H9 (cell line): ENCODE results near the gene DDX1. TPM values are rescaled to one million over a fixed set of nuclear protein-coding genes. Genes with fewer than 3 reads are reported as not detected.

Experiments
- DNase-seq: peaks from one replicate; pipeline ENCODE4 v3.0.0-alpha.2; 2017
- H2AFZ ChIP-seq: one replicate; pipeline ENCODE4 v1.6.1; 2013; ENCODE audit warnings: mild to moderate bottlenecking, low read length, control low read depth, moderate library complexity
- H2AK5ac ChIP-seq: 2 replicates; pipeline ENCODE4 v1.6.1; 2013; ENCODE audit warnings: low read length, control low read depth, mixed read lengths; ENCODE audit not compliant: insufficient read length
- H2BK120ac ChIP-seq: one replicate; pipeline ENCODE4 v1.6.1; 2013; ENCODE audit warnings: low read depth, mild to moderate bottlenecking, low read length, control low read depth, inconsistent platforms; ENCODE audit not compliant: poor library complexity, severe bottlenecking
- H2BK12ac ChIP-seq: 2 replicates; pipeline ENCODE4 v1.6.1; 2013; ENCODE audit warnings: low read length, control low read depth, mixed read lengths, low read depth; ENCODE audit not compliant: insufficient read length
- H2BK15ac ChIP-seq: 2 replicates; pipeline ENCODE4 v1.6.1; 2013; ENCODE audit warnings: low read depth, low read length, control low read depth
- H2BK20ac ChIP-seq: one replicate; pipeline ENCODE4 v1.6.1; 2013; ENCODE audit warnings: low read depth, mild to moderate bottlenecking, low read length, control low read depth, inconsistent platforms; ENCODE audit not compliant: poor library complexity, severe bottlenecking
- H2BK5ac ChIP-seq: 2 replicates; pipeline ENCODE4 v1.6.1; 2013; ENCODE audit warnings: low read length, control low read depth, mixed read lengths; ENCODE audit not compliant: insufficient read length
- H3K14ac ChIP-seq: 2 replicates; pipeline ENCODE4 v1.6.1; 2013; ENCODE audit warnings: low read length, control low read depth; ENCODE audit not compliant: insufficient read depth
- H3K18ac ChIP-seq: 2 replicates; pipeline ENCODE4 v1.6.1; 2013; ENCODE audit warnings: low read depth, mild to moderate bottlenecking, mixed read lengths, low read length, control low read depth; ENCODE audit not compliant: insufficient read length
- H3K23ac ChIP-seq: 2 replicates; pipeline ENCODE4 v1.6.1; 2013; ENCODE audit warnings: low read length, control low read depth, mixed read lengths, low read depth; ENCODE audit not compliant: insufficient read length
- H3K23me2 ChIP-seq: 2 replicates; pipeline ENCODE4 v1.6.1; 2013; ENCODE audit warnings: low read depth, mild to moderate bottlenecking, mixed read lengths, low read length, control low read depth; ENCODE audit not compliant: insufficient read length, poor library complexity, severe bottlenecking
- H3K27ac ChIP-seq: 2 replicates; pipeline ENCODE4 v1.5.1; 2013; ENCODE audit warnings: low read length, control low read depth, mixed read lengths, low read depth; ENCODE audit not compliant: insufficient read length
- H3K27me3 ChIP-seq: 2 replicates; pipeline ENCODE4 v1.6.1; 2013; ENCODE audit warnings: low read length, control low read depth, inconsistent platforms; ENCODE audit not compliant: insufficient read depth
- H3K4ac ChIP-seq: 2 replicates; pipeline ENCODE4 v1.6.1; 2013; ENCODE audit warnings: low read depth, mild to moderate bottlenecking, control low read depth, inconsistent platforms, low read length, moderate library complexity
- H3K4me1 ChIP-seq: 2 replicates; pipeline ENCODE4 v1.6.1; 2013; ENCODE audit warnings: low read length, control low read depth, inconsistent platforms; ENCODE audit not compliant: insufficient read depth
- H3K4me2 ChIP-seq: 2 replicates; pipeline ENCODE4 v1.6.1; 2013; ENCODE audit warnings: low read length, control low read depth, mixed read lengths; ENCODE audit not compliant: insufficient read length, insufficient read depth
- H3K56ac ChIP-seq: 2 replicates; pipeline ENCODE4 v1.6.1; 2013; ENCODE audit warnings: low read depth, mild to moderate bottlenecking, mixed read lengths, low read length, control low read depth; ENCODE audit not compliant: insufficient read length
- H3K79me1 ChIP-seq: 2 replicates; pipeline ENCODE4 v1.6.1; 2013; ENCODE audit warnings: low read depth, mild to moderate bottlenecking, moderate library complexity, low read length, control low read depth, inconsistent platforms; ENCODE audit not compliant: insufficient read depth, poor library complexity, severe bottlenecking
- H3K79me2 ChIP-seq: 2 replicates; pipeline ENCODE4 v1.6.1; 2013; ENCODE audit warnings: low read length, control low read depth, inconsistent platforms; ENCODE audit not compliant: insufficient read depth
- H3K9ac ChIP-seq: 2 replicates; pipeline ENCODE4 v1.6.1; 2013; ENCODE audit warnings: low read length, control low read depth, mixed read lengths; ENCODE audit not compliant: insufficient read length; ENCODE audit errors: extremely low read depth
- H3K9me3 ChIP-seq: one replicate; pipeline ENCODE4 v1.6.1; 2013; ENCODE audit warnings: low read depth, low read length, inconsistent platforms; ENCODE audit not compliant: control insufficient read depth
- H3T11ph ChIP-seq: one replicate; pipeline ENCODE4 v1.6.1; 2013; ENCODE audit warnings: mild to moderate bottlenecking, low read length, control low read depth, inconsistent platforms
- H4K20me1 ChIP-seq: one replicate; pipeline ENCODE4 v1.6.1; 2013; ENCODE audit not compliant: control insufficient read depth, insufficient read length, insufficient read depth
- H4K5ac ChIP-seq: 2 replicates; pipeline ENCODE4 v1.6.1; 2013; ENCODE audit warnings: low read depth, mild to moderate bottlenecking, mixed read lengths, low read length, control low read depth; ENCODE audit not compliant: insufficient read length
- H4K8ac ChIP-seq: replicated peaks from 2 replicates; pipeline ENCODE4 v1.6.1; 2013; ENCODE audit warnings: low read length, control low read depth, mixed read lengths, low read depth; ENCODE audit not compliant: insufficient read length
- H4K91ac ChIP-seq: 2 replicates; pipeline ENCODE4 v1.6.1; 2013; ENCODE audit warnings: low read depth, mild to moderate bottlenecking, moderate library complexity, mixed read lengths, low read length, control low read depth; ENCODE audit not compliant: insufficient read length
- H3K27ac Mint-ChIP-seq, 3 experiments: 2 replicates in 2 of 3; 3 replicates in 1 of 3; pipeline ENCODE4 v1.8.0; 2020 to 2021; ENCODE audit warnings: mixed read lengths in 3 of 3, mild to moderate bottlenecking in 1 of 3, moderate library complexity in 1 of 3
- H3K27me3 Mint-ChIP-seq: 2 replicates; pipeline ENCODE4 v1.8.0; 2021; ENCODE audit warnings: low read depth, mild to moderate bottlenecking, moderate library complexity, mixed read lengths
- H3K36me3 Mint-ChIP-seq, 3 experiments: 2 replicates in 2 of 3; 3 replicates in 1 of 3; pipeline ENCODE4 v1.8.0; 2020 to 2021; ENCODE audit warnings: low read depth in 3 of 3, mixed read lengths in 3 of 3; ENCODE audit not compliant: insufficient read depth in 1 of 3
- H3K4me1 Mint-ChIP-seq, 2 experiments: 2 replicates each; pipeline ENCODE4 v1.8.0; 2020; ENCODE audit warnings: mixed read lengths in 2 of 2
- H3K4me3 Mint-ChIP-seq, 2 experiments: 2 replicates in 1 of 2; 3 replicates in 1 of 2; pipeline ENCODE4 v1.8.0; 2020 to 2021; ENCODE audit warnings: mild to moderate bottlenecking in 2 of 2, mixed read lengths in 2 of 2, moderate library complexity in 1 of 2
- H3K9me3 Mint-ChIP-seq, 2 experiments: 2 replicates in 1 of 2; 3 replicates in 1 of 2; pipeline ENCODE4 v1.8.0; 2020; ENCODE audit warnings: mild to moderate bottlenecking in 2 of 2, mixed read lengths in 2 of 2, moderate library complexity in 1 of 2
- CTCF ChIP-seq: fragments of 200-600 bp; sonication (generic); conservative IDR thresholded peaks from 3 replicates; pipeline ENCODE4 v1.8.0; 2021; ENCODE audit warnings: antibody characterized with exemption, mild to moderate bottlenecking
- WGBS: extraction: QIAGEN DNeasy Blood & Tissue Kit; methylation state at CpG from one replicate; pipeline ENCODE4 v1.1.7; 2013; ENCODE audit warnings: missing lambda C conversion rate, low lambda C conversion rate, mixed read lengths; ENCODE audit not compliant: insufficient read length; ENCODE audit errors: extremely low coverage; 5-methylcytosine and 5-hydroxymethylcytosine counted together
- total RNA-seq: library from RNA; stranded (reverse); gene quantifications from 2 replicates; pipeline ENCODE4 v1.2.1, GENCODE V29; 2021

Gene DDX1
- total RNA-seq, 1 experiment from 2014 or later = 120 TPM

- no peak overlapping the region for H4K8ac ChIP-seq
- WGBS = no CpG with 5 or more reads among the region's 1 CpG
- no peak overlapping the region for H2BK15ac ChIP-seq
- no peak overlapping the region for H3K9ac ChIP-seq
- TF ChIP-seq CTCF = no peak
- no peak overlapping the region for H3K4ac ChIP-seq
- H3K9me3 Mint-ChIP-seq = peaks cover 0 to 8% of the 10 kb centered on the region in 2 experiments; a peak in 2 of 5 replicates
- no peak overlapping the region for H3K4me3 Mint-ChIP-seq
- no peak overlapping the region for H3K27ac Mint-ChIP-seq
- no peaks in the 10 kb centered on the region for H3K79me1 ChIP-seq
- H3K23me2 ChIP-seq = no peaks in the 10 kb centered on the region
- H3K18ac ChIP-seq = no peak overlapping the region
- H3K14ac ChIP-seq = no peak overlapping the region
- H2BK120ac ChIP-seq = no peak overlapping the region
- no peaks in the 10 kb centered on the region for H3K27me3 ChIP-seq
- H2BK20ac ChIP-seq = no peak overlapping the region
- no peak overlapping the region for H4K5ac ChIP-seq
- H3K4me1 Mint-ChIP-seq = peaks cover 0 to 4% of the 10 kb centered on the region in 2 experiments; a peak in 1 of 4 replicates
- no peak overlapping the region for H2AFZ ChIP-seq
- H2BK5ac ChIP-seq = no peak overlapping the region
- no peak overlapping the region for H2AK5ac ChIP-seq
- no peak overlapping the region for H4K91ac ChIP-seq
- H3K79me2 ChIP-seq = no peaks in the 10 kb centered on the region
- H3K27me3 Mint-ChIP-seq = no peaks in the 10 kb centered on the region
- no peak for DNase-seq
- no peak overlapping the region for H3K4me2 ChIP-seq
- no peak overlapping the region for H3K23ac ChIP-seq
- no peaks in the 10 kb centered on the region for H4K20me1 ChIP-seq
- H3T11ph ChIP-seq = no peak overlapping the region
- H3K36me3 Mint-ChIP-seq = peaks cover 69 to 94% (median 91%) of the 10 kb centered on the region in 3 experiments
- no peaks in the 10 kb centered on the region for H3K4me1 ChIP-seq
- no peak overlapping the region for H2BK12ac ChIP-seq
- H3K27ac ChIP-seq = no peak overlapping the region
- H3K9me3 ChIP-seq = no peaks in the 10 kb centered on the region
- no peak overlapping the region for H3K56ac ChIP-seq
Observed at GRCh38 chr2:15605721-15606120, 14.1 kb downstream of the DDX1 start.
